AG09319 (cell line): Measurements from ENCODE around the gene INTS11.
A peak's percentile ranks its signal among the peaks of the same experiment; 100 is the strongest.

Source experiments
- DNase-seq: peaks from one replicate; pipeline ENCODE4 v3.0.0-alpha.2; 2010; ENCODE audit warnings: low read depth; ENCODE audit errors: extremely low read depth
- CTCF ChIP-seq: IDR thresholded peaks from 2 replicates; pipeline ENCODE4 v1.5.1; 2011; ENCODE audit warnings: low read depth, mild to moderate bottlenecking, inconsistent platforms, low read length, moderate library complexity

The INTS11 gene

GRCh38 chr1:1272341-1273208, 51.9 kb downstream of the INTS11 start:
- no peak for TF ChIP-seq CTCF
- DNase-seq: no peak

- no peak for TF ChIP-seq CTCF
- peak; percentile 35 for DNase-seq
Observed at GRCh38 chr1:1270813-1271212, 53.6 kb downstream of the INTS11 start.

- DNase-seq: no peak
- TF ChIP-seq CTCF: no peak
Observed at GRCh38 chr1:1268284-1268682, 56.2 kb downstream of the INTS11 start.

- TF ChIP-seq CTCF: no peak
- no peak for DNase-seq
Observed at GRCh38 chr1:1267488-1268283, 56.8 kb downstream of the INTS11 start.

GRCh38 chr1:1264868-1265272, 59.6 kb downstream of the INTS11 start:
- peak; percentile 88 for DNase-seq
- peak; percentile 58 for TF ChIP-seq CTCF

- TF ChIP-seq CTCF: no peak
- DNase-seq: no peak
Observed at GRCh38 chr1:1264026-1264425, 60.4 kb downstream of the INTS11 start.

GRCh38 chr1:1262758-1263157, 61.7 kb downstream of the INTS11 start:
- DNase-seq: no peak

More at GRCh38 chr1:1262758-1263157, 61.7 kb downstream of the INTS11 start:
- TF ChIP-seq CTCF: no peak
